Upper lobe of left lung (tissue), 4 donors: Measurements from ENCODE around the gene SPRYD4.

Source experiments
- CTCF ChIP-seq, 6 experiments: fragments of 450-650 bp in 4 of 6; fragments of 200-600 bp in 2 of 6; sonication (generic) in 2 of 6; IDR thresholded peaks; one replicate each; pipeline ENCODE4 v1.5.1; 2016 to 2019; ENCODE audit warnings: antibody characterized with exemption in 6 of 6
- EP300 ChIP-seq, 4 donors: sonication (generic); formaldehyde crosslinking; IDR thresholded peaks; one replicate each; pipeline ENCODE4 v1.5.1; 2017; ENCODE audit warnings: antibody characterized with exemption in 4 of 4, control low read depth in 2 of 4
- POLR2A ChIP-seq, 4 donors: fragments of 450-650 bp; IDR thresholded peaks; one replicate each; pipeline ENCODE4 v1.5.1; 2016 to 2017; ENCODE audit warnings: antibody characterized with exemption in 4 of 4, mild to moderate bottlenecking in 2 of 4
- POLR2AphosphoS5 ChIP-seq, 2 donors: sonication (generic); formaldehyde crosslinking; IDR thresholded peaks; one replicate each; pipeline ENCODE4 v1.5.1; 2017; ENCODE audit warnings: antibody characterized with exemption in 2 of 2

GRCh38 chr12:56490360-56490759 lies 22.0 kb downstream of the SPRYD4 start:
- TF ChIP-seq CTCF (IDR thresholded peaks at IDR 0.05): no peak
- TF ChIP-seq POLR2A (IDR thresholded peaks at IDR 0.05): no peak
- no peak for TF ChIP-seq POLR2AphosphoS5 (IDR thresholded peaks at IDR 0.05)
- TF ChIP-seq EP300 (IDR thresholded peaks at IDR 0.05): no peak
